A549 (cell line): ENCODE measurements around the gene TOP3A. TPM values are rescaled to one million over a fixed set of nuclear protein-coding genes. Genes with fewer than 3 reads are reported as not detected.

Source experiments
- ATAC-seq, 2 experiments: fragments of 200-7000 bp in 1 of 2; fragments of >200 bp in 1 of 2; cut with Nextera tagmentation in 1 of 2; cut with Tn5 transposase in 1 of 2; 3 replicates each; pipeline versions ENCODE4 v1.8.0 to v1.9.1; 2018 to 2020; ENCODE audit warnings: mild to moderate bottlenecking in 1 of 2, moderate library complexity in 1 of 2
- CTCF ChIA-PET: fragments of 300-600 bp; sonication (Branson Sonifier 250); formaldehyde crosslinking; extraction: SDS; loops from one replicate; lab custom pipeline; 2021; ENCODE audit warnings: antibody characterized with exemption, inconsistent platforms; lab: Yijun Ruan, JAX
- POLR2A ChIA-PET: fragments of 350-600 bp; formaldehyde crosslinking; extraction: SDS; loops from one replicate; lab custom pipeline; 2021; ENCODE audit warnings: antibody characterized with exemption, inconsistent platforms; lab: Yijun Ruan, JAX
- DNase-seq, 2 experiments: peaks; one replicate each; pipeline versions ENCODE4 v3.0.0 to v3.0.0-alpha.2; 2011 to 2016; ENCODE audit warnings: low read depth in 1 of 2, low spot score in 1 of 2
- FAIRE-seq: peaks from 2 replicates; lab custom pipeline; 2011; peaks lifted over from hg19 to GRCh38; lab: Jason Lieb, UNC
- H3K27ac ChIP-seq, 2 experiments: fragments of >200 bp; sonication (Bioruptor Twin); formaldehyde crosslinking; 3 replicates each; pipeline ENCODE4 v1.5.1; 2016 to 2017
- H3K4me1 ChIP-seq: fragments of >200 bp; sonication (Bioruptor Twin); formaldehyde crosslinking; 3 replicates; pipeline ENCODE4 v1.6.1; 2016
- H3K4me2 ChIP-seq: fragments of >200 bp; sonication (Bioruptor Twin); formaldehyde crosslinking; 3 replicates; pipeline ENCODE4 v1.6.1; 2016
- H3K4me3 ChIP-seq: fragments of >200 bp; sonication (Bioruptor Twin); formaldehyde crosslinking; 3 replicates; pipeline ENCODE4 v1.5.1; 2016
- H3K9me3 ChIP-seq: fragments of >200 bp; sonication (Bioruptor Twin); formaldehyde crosslinking; 3 replicates; pipeline ENCODE4 v1.6.1; 2016
- BCL3 ChIP-seq: fragments of >200 bp; sonication (Bioruptor Twin); formaldehyde crosslinking; IDR thresholded peaks from 3 replicates; pipeline ENCODE4 v1.6.1; 2016
- CBX8 ChIP-seq: fragments of 200-600 bp; sonication (generic); IDR thresholded peaks from 2 replicates; pipeline ENCODE4 v1.6.1; 2016
- CEBPB ChIP-seq, 2 experiments: fragments of >200 bp in 1 of 2; sonication (Bioruptor Twin) in 1 of 2; formaldehyde crosslinking in 1 of 2; IDR thresholded peaks; 2 replicates each; pipeline ENCODE4 v1.6.1; 2012 to 2016
- EHF ChIP-seq: fragments of 250-450 bp; sonication (Bioruptor Pico); IDR thresholded peaks from 2 replicates; pipeline ENCODE4 v1.5.0; 2020; ENCODE audit warnings: mild to moderate bottlenecking
- EHMT2 ChIP-seq: fragments of 200-600 bp; sonication (generic); IDR thresholded peaks from 2 replicates; pipeline ENCODE4 v1.6.1; 2016; ENCODE audit warnings: antibody characterized with exemption, low read depth, mild to moderate bottlenecking, moderate library complexity
- ELK1 ChIP-seq: fragments of 150-350 bp; IDR thresholded peaks from 2 replicates; pipeline ENCODE4 v1.6.1; 2014; ENCODE audit warnings: low read depth, mild to moderate bottlenecking, low read length
- FOSL2 ChIP-seq, 2 experiments: fragments of 450-650 bp in 1 of 2; fragments of >200 bp in 1 of 2; sonication (Bioruptor Twin) in 1 of 2; formaldehyde crosslinking; IDR thresholded peaks; 2 replicates each; pipeline versions ENCODE4 v1.5.0 to v1.6.1; 2016 to 2020; ENCODE audit warnings: mild to moderate bottlenecking in 1 of 2, moderate library complexity in 1 of 2
- GATA3 ChIP-seq: IDR thresholded peaks from 2 replicates; pipeline ENCODE4 v1.6.1; 2012; ENCODE audit warnings: borderline replicate concordance
- HOXA7 ChIP-seq: fragments of 250-450 bp; sonication (Bioruptor Pico); IDR thresholded peaks from 2 replicates; pipeline ENCODE4 v1.5.0; 2020; ENCODE audit warnings: mild to moderate bottlenecking, moderate library complexity
- HOXB13 ChIP-seq: fragments of 250-450 bp; sonication (Bioruptor Pico); IDR thresholded peaks from 2 replicates; pipeline ENCODE4 v1.5.0; 2020; ENCODE audit warnings: low read depth, mild to moderate bottlenecking, moderate library complexity
- HOXB5 ChIP-seq: fragments of 250-450 bp; sonication (Bioruptor Pico); IDR thresholded peaks from 2 replicates; pipeline ENCODE4 v1.5.0; 2020; ENCODE audit warnings: mild to moderate bottlenecking, moderate library complexity
- JUN ChIP-seq, 2 experiments: fragments of >200 bp; sonication (Bioruptor Twin); formaldehyde crosslinking; IDR thresholded peaks; 2 replicates in 1 of 2; 3 replicates in 1 of 2; pipeline ENCODE4 v1.6.1; 2016 to 2017
- KDM5A ChIP-seq: fragments of 200-600 bp; sonication (generic); IDR thresholded peaks from 2 replicates; pipeline ENCODE4 v1.6.1; 2016; ENCODE audit warnings: antibody characterized with exemption, mild to moderate bottlenecking
- MAFK ChIP-seq: fragments of 450-650 bp; IDR thresholded peaks from 2 replicates; pipeline ENCODE4 v1.6.1; 2014; ENCODE audit not compliant: partially characterized antibody
- MAZ ChIP-seq: fragments of 150-350 bp; IDR thresholded peaks from 2 replicates; pipeline ENCODE4 v1.6.1; 2014; ENCODE audit warnings: antibody characterized with exemption, low read depth, low read length, borderline replicate concordance
- PBX3 ChIP-seq: IDR thresholded peaks from 2 replicates; pipeline ENCODE4 v1.6.1; 2012
- PHF8 ChIP-seq: fragments of 200-600 bp; sonication (generic); IDR thresholded peaks from 2 replicates; pipeline ENCODE4 v1.6.1; 2016; ENCODE audit warnings: low read depth, mild to moderate bottlenecking, antibody characterized with exemption, moderate library complexity, borderline replicate concordance
- POLR2A ChIP-seq: IDR thresholded peaks from 2 replicates; pipeline ENCODE4 v1.6.1; 2012; ENCODE audit warnings: mild to moderate bottlenecking, low read length
- SREBF2 ChIP-seq: fragments of 450-650 bp; IDR thresholded peaks from 2 replicates; pipeline ENCODE4 v1.6.1; 2014; ENCODE audit warnings: mild to moderate bottlenecking, moderate library complexity
- TFCP2L1 ChIP-seq: fragments of 250-450 bp; sonication (Bioruptor Pico); IDR thresholded peaks from 2 replicates; pipeline ENCODE4 v1.5.0; 2021; ENCODE audit warnings: mild to moderate bottlenecking
- ZC3H11A ChIP-seq: fragments of 450-650 bp; IDR thresholded peaks from 2 replicates; pipeline ENCODE4 v1.6.1; 2014; ENCODE audit warnings: antibody characterized with exemption, mild to moderate bottlenecking
- ZFP36 ChIP-seq: fragments of 450-650 bp; IDR thresholded peaks from 2 replicates; pipeline ENCODE4 v1.6.1; 2014; ENCODE audit warnings: borderline replicate concordance; ENCODE audit not compliant: partially characterized antibody
- ZNF302 ChIP-seq: fragments of 250-450 bp; sonication (Bioruptor Pico); IDR thresholded peaks from 2 replicates; pipeline ENCODE4 v1.9.0; 2021; ENCODE audit warnings: inconsistent platforms, mild to moderate bottlenecking, moderate library complexity
- ZSCAN20 ChIP-seq: fragments of 250-450 bp; sonication (Bioruptor Pico); IDR thresholded peaks from 2 replicates; pipeline ENCODE4 v1.8.0; 2022; ENCODE audit warnings: mild to moderate bottlenecking, moderate library complexity
- WGBS: methylation state at CpG from one replicate; pipeline ENCODE4 v1.1.6; 2017; ENCODE audit errors: missing lambda C conversion rate; 5-methylcytosine and 5-hydroxymethylcytosine counted together
- polyA plus RNA-seq, 4 experiments: library from polyadenylated mRNA; depleted of rRNA in 3 of 4; stranded (reverse); fragments of >200 nt; fragmentation: RNase III in 1 of 4; extraction: RNeasy Plus Mini Kit Qiagen cat#74134 plus additional on column Dnase treatment in 1 of 4; gene quantifications; 2 replicates in 3 of 4; 3 replicates in 1 of 4; pipeline ENCODE4 v1.2.3, GENCODE V29; 2011 to 2017

The TOP3A gene
- polyA plus RNA-seq, 2 of the 4 experiments (the other 2 are of a cell fraction) = 29.0 to 29.3 TPM

GRCh38 chr17:18226284-18226945 is 88.4 kb downstream of the TOP3A start:
- ATAC-seq = peak in 1 of 2 experiments; percentile 5; a peak in 3 of 6 replicates
- WGBS = 53% methylated on average over 14 of the region's 16 CpGs
- DNase-seq = no peak
- H3K9me3 ChIP-seq = no peaks in the 10 kb centered on the region
- ChIA-PET CTCF (interaction anchor here (0.8 to 1.2 kb wide), 2 partner anchors 9 to 10 kb away, joined by 4 to 8 read pairs; no protein-coding TSS in a partner anchor), POLR2A (no interaction called here)
- peaks cover 11% of the 10 kb centered on the region for H3K4me1 ChIP-seq
- H3K27ac ChIP-seq = peak overlapping the region; percentile 85 to 96
- no peak for FAIRE-seq
- H3K4me3 ChIP-seq = peak overlapping the region; percentile 79
- H3K4me2 ChIP-seq = peak overlapping the region; percentile 95
- TF ChIP-seq CEBPB (IDR thresholded peaks at IDR 0.05) (no peak), HOXB5 (no peak), ZNF302 (CRISPR knock-in tag) (no peak), PBX3 (no peak), ZC3H11A (no peak), ZSCAN20 (CRISPR knock-in tag) (no peak), ZFP36 (no peak)
- TF ChIP-seq, all 56 proteins: peak for 0

- CTCF ChIA-PET = interaction anchor here (0.8 to 1.1 kb wide), 2 partner anchors 11 to 27 kb away, joined by 3 to 4 read pairs; no protein-coding TSS in a partner anchor
- ATAC-seq (peak; percentile 9 to 40), FAIRE-seq (no peak), DNase-seq (no peak)
- Histone ChIP-seq H3K4me2 (peak overlapping the region; percentile 95), H3K4me3 (peak overlapping the region; percentile 79), H3K9me3 (no peaks in the 10 kb centered on the region), H3K27ac (peak overlapping the region; percentile 85 to 96), H3K4me1 (peaks cover 17% of the 10 kb centered on the region)
- TF ChIP-seq HOXB13 = no peak
- 0 out of 3 replicates have a peak, but pooled peaks have one; percentile 30 for TF ChIP-seq BCL3
- TF ChIP-seq PBX3 = no peak
- no peak for TF ChIP-seq EHF
- TF ChIP-seq FOSL2 (IDR thresholded peaks at IDR 0.05) = no peak
- TF ChIP-seq FOSL2 (CRISPR knock-in tag; IDR thresholded peaks at IDR 0.05) = no peak
- no peak for TF ChIP-seq MAZ
- no peak for TF ChIP-seq CBX8
- TF ChIP-seq EHMT2 = no peak
- TF ChIP-seq ELK1 = no peak
- TF ChIP-seq SREBF2 = no peak
- TF ChIP-seq KDM5A = no peak
- TF ChIP-seq MAFK = no peak
- no peak for TF ChIP-seq HOXA7 (CRISPR knock-in tag)
- TF ChIP-seq JUN (IDR thresholded peaks at IDR 0.05) = 0 out of 5 replicates have a peak, but pooled peaks of 1 of the 2 experiments have one; percentile 37
- TF ChIP-seq POLR2A = peak; percentile 56
- no peak for TF ChIP-seq GATA3
- TF ChIP-seq TFCP2L1 (CRISPR knock-in tag) = 0 out of 2 replicates have a peak, but pooled peaks have one; percentile 52
- TF ChIP-seq ZNF302 (CRISPR knock-in tag) = no peak
- TF ChIP-seq PHF8 = no peak
- WGBS = 7% methylated on average over 14 of the region's 57 CpGs
- POLR2A ChIA-PET = no interaction called here
Measured at GRCh38 chr17:18225642-18226283, 89.0 kb downstream of the TOP3A start.
